Activated naive CD4-positive, alpha-beta T cell treated with anti-CD3 and anti-CD28 coated beads for 36 hours (primary cell): Measurements from ENCODE around the gene PPP1R3D. TPM values are rescaled to one million over a fixed set of nuclear protein-coding genes. Genes with fewer than 3 reads are reported as not detected.

Source experiments
- CTCF ChIA-PET: fragments of 350-600 bp; sonication (Branson Sonifier 250); formaldehyde crosslinking; loops from one replicate; lab custom pipeline; 2021; ENCODE audit warnings: antibody characterized with exemption; lab: Charles Lee
- DNase-seq: peaks from one replicate; pipeline ENCODE4 v3.0.0-alpha.2; 2020
- H3K27ac Mint-ChIP-seq: one replicate; pipeline ENCODE4 v1.8.0; 2021; ENCODE audit warnings: mild to moderate bottlenecking, mixed read lengths
- H3K27me3 Mint-ChIP-seq: one replicate; pipeline ENCODE4 v1.8.0; 2021; ENCODE audit warnings: low read depth, mixed read lengths
- H3K36me3 Mint-ChIP-seq: one replicate; pipeline ENCODE4 v1.8.0; 2021; ENCODE audit warnings: low read depth, mixed read lengths
- H3K4me1 Mint-ChIP-seq: one replicate; pipeline ENCODE4 v1.8.0; 2021; ENCODE audit warnings: low read depth, mixed read lengths
- H3K4me3 Mint-ChIP-seq: one replicate; pipeline ENCODE4 v1.8.0; 2021; ENCODE audit warnings: mild to moderate bottlenecking, moderate library complexity, mixed read lengths
- H3K9me3 Mint-ChIP-seq: one replicate; pipeline ENCODE4 v1.8.0; 2021; ENCODE audit warnings: mixed read lengths
- intact Hi-C: fragments of 100-400 bp; cut with micrococcal nuclease; formaldehyde crosslinking; loops from one replicate; pipeline ENCODE4 v1.15.1; 2023
- total RNA-seq, 2 experiments: library from RNA; stranded (reverse); gene quantifications; one replicate each; pipeline ENCODE4 v1.2.3, GENCODE V29; 2021

The PPP1R3D gene, protein sequence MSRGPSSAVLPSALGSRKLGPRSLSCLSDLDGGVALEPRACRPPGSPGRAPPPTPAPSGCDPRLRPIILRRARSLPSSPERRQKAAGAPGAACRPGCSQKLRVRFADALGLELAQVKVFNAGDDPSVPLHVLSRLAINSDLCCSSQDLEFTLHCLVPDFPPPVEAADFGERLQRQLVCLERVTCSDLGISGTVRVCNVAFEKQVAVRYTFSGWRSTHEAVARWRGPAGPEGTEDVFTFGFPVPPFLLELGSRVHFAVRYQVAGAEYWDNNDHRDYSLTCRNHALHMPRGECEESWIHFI
- 1 to 10 TPM; 3.9 to 4.1 TPM for total RNA-seq

DNA sequence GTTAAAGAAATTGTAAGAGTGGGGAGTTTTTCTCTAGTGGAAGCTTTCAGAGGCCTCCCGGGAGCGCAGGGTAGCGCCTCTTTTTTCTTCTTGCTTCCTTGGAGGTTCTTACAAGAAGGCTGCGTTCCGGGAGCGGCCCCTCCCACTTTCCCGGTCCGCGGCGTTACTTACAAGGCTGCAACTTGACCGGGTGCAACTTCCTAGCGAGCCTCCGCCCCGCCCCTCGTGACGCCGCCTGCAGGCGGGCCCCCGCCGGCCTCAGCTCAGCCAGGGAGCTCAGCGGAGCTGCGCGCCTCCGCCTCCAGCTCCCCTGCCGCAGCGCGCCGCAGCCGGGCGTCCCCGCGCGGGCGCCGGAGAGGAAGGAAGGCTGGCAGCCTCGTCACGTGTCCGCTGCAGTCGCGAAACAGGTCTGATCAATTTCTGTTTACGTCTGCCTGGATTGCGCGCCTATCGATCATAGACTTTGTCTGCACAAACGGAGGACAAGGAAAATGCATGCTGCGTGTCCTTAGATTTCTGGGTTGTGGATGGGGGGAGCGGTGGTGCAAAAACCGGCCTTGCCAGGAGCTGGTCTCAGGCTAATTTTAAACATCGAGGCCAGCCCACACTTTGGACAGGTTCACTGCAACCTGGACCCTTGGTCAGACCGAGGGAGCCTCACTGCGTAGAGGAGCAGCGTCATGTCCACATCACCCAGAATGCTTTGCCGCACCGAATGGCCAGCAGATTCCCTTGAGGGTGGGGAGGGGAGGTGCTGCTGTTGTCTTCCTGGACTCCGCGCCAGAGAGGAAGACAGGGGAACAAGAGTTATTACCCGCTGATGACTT is at the start of gene PPP1R3D, which contains the start of gene FAM217B:
PPP1R3D (minus strand) TSS at position 177 of the 827 bp plus-strand sequence. CDS start 374 bp downstream, outside the sequence.
FAM217B (plus strand) TSS at position 261 of the 827 bp plus-strand sequence. CDS start 3,555 bp downstream, outside the sequence.
- Mint-ChIP-seq H3K9me3 (peaks cover 2% of the 10 kb centered on the region), H3K27ac (peak within 1 kb of the TSS; percentile 97), H3K4me1 (peaks cover 35% of the 10 kb centered on the region), H3K27me3 (no peaks in the 10 kb centered on the region), H3K4me3 (peak within 1 kb of the TSS; percentile 92), H3K36me3 (peaks cover 21% of the 10 kb centered on the region)
- CTCF ChIA-PET: interaction anchor here (1.2 to 1.8 kb wide), 5 partner anchors 8 to 117 kb away, joined by 4 to 7 read pairs (median 4); no protein-coding TSS in a partner anchor
- peak; percentile 93 for DNase-seq
- intact Hi-C loops: loop anchor here (1.0 to 5.0 kb wide), 2 partner anchors 9 to 1633 kb away; partner anchors contain the start of gene RAB22A

DNA sequence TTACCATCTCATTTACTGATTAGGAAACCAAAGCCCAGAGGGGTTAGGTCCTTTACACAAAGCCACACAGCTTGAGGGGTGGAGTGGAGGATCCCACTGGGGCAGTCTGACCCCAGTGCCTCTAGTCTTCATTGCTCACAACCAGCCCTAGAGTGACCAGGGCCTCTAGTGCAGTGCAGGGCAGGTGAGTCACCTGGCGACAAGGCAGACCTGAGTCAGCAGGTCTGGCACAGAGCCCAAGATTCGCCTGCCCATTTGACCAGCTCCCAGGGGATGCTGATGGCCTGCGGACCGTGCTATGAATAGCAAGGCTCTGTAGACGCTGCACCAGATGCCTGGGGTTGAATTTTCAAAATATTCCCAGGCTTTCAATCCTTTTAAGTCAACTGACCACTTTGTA is 48.0 kb upstream of the PPP1R3D start:
- H3K9me3 Mint-ChIP-seq: no peaks in the 10 kb centered on the region
- CTCF ChIA-PET: no interaction called here
- peaks cover 2% of the 10 kb centered on the region for H3K36me3 Mint-ChIP-seq
- intact Hi-C loops: no loop called here
- H3K27ac Mint-ChIP-seq: no peak overlapping the region
- no peak overlapping the region for H3K4me3 Mint-ChIP-seq
- no peaks in the 10 kb centered on the region for H3K4me1 Mint-ChIP-seq
- DNase-seq: no peak
- H3K27me3 Mint-ChIP-seq: no peaks in the 10 kb centered on the region

GRCh38 chr20:59987135-59987534 is 47.0 kb upstream of the PPP1R3D start:
- no peaks in the 10 kb centered on the region for H3K9me3 Mint-ChIP-seq
- no peaks in the 10 kb centered on the region for H3K27me3 Mint-ChIP-seq
- CTCF ChIA-PET: interaction anchor here (0.6 kb wide), 1 partner anchor 37 kb away, joined by 3 read pairs; no protein-coding TSS in a partner anchor
- no peak for DNase-seq
- intact Hi-C loops: no loop called here
- no peak overlapping the region for H3K4me3 Mint-ChIP-seq
- peaks cover 2% of the 10 kb centered on the region for H3K36me3 Mint-ChIP-seq
- no peak overlapping the region for H3K27ac Mint-ChIP-seq
- no peaks in the 10 kb centered on the region for H3K4me1 Mint-ChIP-seq

GRCh38 chr20:59985864-59986263 is 45.8 kb upstream of the PPP1R3D start:
- Mint-ChIP-seq H3K27me3 (no peaks in the 10 kb centered on the region), H3K27ac (no peak overlapping the region), H3K4me1 (no peaks in the 10 kb centered on the region), H3K9me3 (no peaks in the 10 kb centered on the region), H3K36me3 (peaks cover 2% of the 10 kb centered on the region), H3K4me3 (no peak overlapping the region)
- intact Hi-C loops: no loop called here
- DNase-seq: peak; percentile 30
- CTCF ChIA-PET: no interaction called here

- no peaks in the 10 kb centered on the region for H3K27me3 Mint-ChIP-seq
- no peak overlapping the region for H3K27ac Mint-ChIP-seq
- no peaks in the 10 kb centered on the region for H3K4me1 Mint-ChIP-seq
- H3K36me3 Mint-ChIP-seq: peaks cover 2% of the 10 kb centered on the region
- no peak for DNase-seq
- H3K9me3 Mint-ChIP-seq: no peaks in the 10 kb centered on the region
- H3K4me3 Mint-ChIP-seq: no peak overlapping the region
- intact Hi-C loops: no loop called here
- CTCF ChIA-PET: no interaction called here
Measured at GRCh38 chr20:59985164-59985563, 45.1 kb upstream of the PPP1R3D start.

DNA sequence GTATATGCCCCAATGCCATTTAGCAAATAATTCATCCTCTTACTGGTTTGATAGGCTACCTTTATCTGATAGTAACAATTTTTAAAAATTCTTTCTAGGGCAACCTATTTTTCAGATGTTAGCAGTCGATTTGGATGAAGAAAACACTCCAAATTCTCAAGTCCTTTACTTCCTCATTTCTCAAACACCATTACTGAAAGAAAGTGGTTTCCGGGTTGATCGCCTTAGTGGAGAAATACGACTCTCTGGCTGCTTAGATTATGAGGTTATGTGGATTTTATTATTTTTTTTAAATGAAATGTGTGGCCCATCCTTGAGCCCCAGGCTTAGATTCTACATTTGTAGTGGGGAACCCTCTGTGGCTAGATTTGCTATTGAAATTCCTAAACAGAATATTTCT is 44.4 kb upstream of the PPP1R3D start:
- intact Hi-C loops: no loop called here
- Mint-ChIP-seq H3K4me1 (no peaks in the 10 kb centered on the region), H3K27me3 (no peaks in the 10 kb centered on the region), H3K27ac (no peak overlapping the region), H3K4me3 (no peak overlapping the region), H3K9me3 (no peaks in the 10 kb centered on the region), H3K36me3 (peaks cover 2% of the 10 kb centered on the region)
- CTCF ChIA-PET: no interaction called here
- DNase-seq: no peak

- no peak overlapping the region for H3K27ac Mint-ChIP-seq
- no peak overlapping the region for H3K4me3 Mint-ChIP-seq
- peaks cover 2% of the 10 kb centered on the region for H3K36me3 Mint-ChIP-seq
- H3K4me1 Mint-ChIP-seq: no peaks in the 10 kb centered on the region
- CTCF ChIA-PET: no interaction called here
- intact Hi-C loops: no loop called here
- no peak for DNase-seq
- H3K9me3 Mint-ChIP-seq: no peaks in the 10 kb centered on the region
- no peaks in the 10 kb centered on the region for H3K27me3 Mint-ChIP-seq
Measured at GRCh38 chr20:59983076-59983475, 43.0 kb upstream of the PPP1R3D start.

DNA sequence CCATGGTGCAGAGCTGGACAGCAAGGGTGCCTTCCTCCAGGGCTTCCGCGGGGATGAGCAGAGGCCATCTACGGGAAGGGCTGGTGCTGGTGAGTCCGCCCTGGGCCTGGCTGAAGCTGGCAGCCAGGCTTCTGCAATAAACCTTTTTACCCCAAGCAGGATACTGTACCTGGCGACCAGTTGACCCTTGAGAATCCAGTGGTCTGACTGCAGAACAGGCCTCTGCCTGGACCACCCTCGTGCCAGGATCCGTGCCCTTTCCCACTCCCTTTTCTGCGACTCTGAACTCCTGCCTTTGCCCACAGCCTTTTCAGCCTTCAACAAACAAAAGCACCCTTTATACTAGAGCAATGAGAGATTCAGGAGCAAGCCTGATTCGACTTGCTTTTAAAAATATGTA is 37.0 kb upstream of the PPP1R3D start:
- Mint-ChIP-seq H3K36me3 (no peaks in the 10 kb centered on the region), H3K9me3 (no peaks in the 10 kb centered on the region), H3K27me3 (no peaks in the 10 kb centered on the region), H3K27ac (no peak overlapping the region), H3K4me3 (no peak overlapping the region), H3K4me1 (no peaks in the 10 kb centered on the region)
- DNase-seq: no peak
- CTCF ChIA-PET: no interaction called here
- intact Hi-C loops: no loop called here

GRCh38 chr20:59976156-59976782 is 36.2 kb upstream of the PPP1R3D start:
- Mint-ChIP-seq H3K4me1 (no peaks in the 10 kb centered on the region), H3K27ac (no peak overlapping the region), H3K36me3 (no peaks in the 10 kb centered on the region), H3K27me3 (no peaks in the 10 kb centered on the region), H3K4me3 (no peak overlapping the region), H3K9me3 (no peaks in the 10 kb centered on the region)
- CTCF ChIA-PET: interaction anchor here (0.6 kb wide), 1 partner anchor 129 kb away, joined by 3 read pairs; no protein-coding TSS in a partner anchor
- no peak for DNase-seq
- intact Hi-C loops: no loop called here

DNA sequence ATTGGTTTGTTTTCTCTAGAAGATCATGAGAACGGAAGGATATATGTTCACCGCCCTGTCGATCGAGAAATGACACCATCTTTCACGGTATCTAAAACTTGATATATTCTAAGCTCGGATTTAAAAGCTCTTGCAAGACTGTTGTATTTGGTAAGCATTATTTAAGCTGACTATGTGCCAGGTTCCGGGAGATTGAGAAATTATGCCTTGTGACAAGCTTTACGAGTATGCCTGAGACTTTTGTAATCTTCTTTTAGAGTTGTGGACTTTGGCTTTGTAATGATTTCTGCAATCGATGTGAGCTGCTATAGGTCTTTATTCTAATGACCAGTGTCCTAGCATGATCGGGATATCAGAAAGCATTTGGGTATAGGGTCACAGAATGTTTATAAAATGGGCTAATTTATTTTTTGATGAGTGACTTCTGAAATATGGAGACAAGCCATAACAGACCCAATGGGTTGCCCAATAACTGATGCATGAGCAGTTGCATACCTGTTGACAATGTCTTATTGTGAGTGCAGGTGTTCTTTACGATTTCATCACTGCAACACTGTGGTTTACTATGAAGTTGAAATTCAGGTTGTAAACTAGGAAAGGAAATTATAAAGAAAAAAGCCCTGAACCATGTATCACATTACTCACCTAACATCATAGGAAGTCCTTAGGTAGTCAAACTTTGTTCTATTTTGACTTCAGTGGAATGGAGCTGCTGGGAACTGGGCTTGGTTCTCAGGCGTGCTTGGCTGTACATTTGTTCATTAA is 32.1 kb upstream of the PPP1R3D start:
- H3K9me3 Mint-ChIP-seq: no peaks in the 10 kb centered on the region
- no peak overlapping the region for H3K27ac Mint-ChIP-seq
- H3K36me3 Mint-ChIP-seq: no peaks in the 10 kb centered on the region
- CTCF ChIA-PET: no interaction called here
- no peak for DNase-seq
- H3K4me1 Mint-ChIP-seq: no peaks in the 10 kb centered on the region
- intact Hi-C loops: no loop called here
- H3K27me3 Mint-ChIP-seq: no peaks in the 10 kb centered on the region
- no peak overlapping the region for H3K4me3 Mint-ChIP-seq

GRCh38 chr20:59971428-59971827 is 31.3 kb upstream of the PPP1R3D start:
- H3K27me3 Mint-ChIP-seq: no peaks in the 10 kb centered on the region
- CTCF ChIA-PET: no interaction called here
- H3K4me3 Mint-ChIP-seq: no peak overlapping the region
- no peak for DNase-seq
- H3K27ac Mint-ChIP-seq: no peak overlapping the region
- no peaks in the 10 kb centered on the region for H3K4me1 Mint-ChIP-seq
- no peaks in the 10 kb centered on the region for H3K9me3 Mint-ChIP-seq
- no peaks in the 10 kb centered on the region for H3K36me3 Mint-ChIP-seq
- intact Hi-C loops: no loop called here

DNA sequence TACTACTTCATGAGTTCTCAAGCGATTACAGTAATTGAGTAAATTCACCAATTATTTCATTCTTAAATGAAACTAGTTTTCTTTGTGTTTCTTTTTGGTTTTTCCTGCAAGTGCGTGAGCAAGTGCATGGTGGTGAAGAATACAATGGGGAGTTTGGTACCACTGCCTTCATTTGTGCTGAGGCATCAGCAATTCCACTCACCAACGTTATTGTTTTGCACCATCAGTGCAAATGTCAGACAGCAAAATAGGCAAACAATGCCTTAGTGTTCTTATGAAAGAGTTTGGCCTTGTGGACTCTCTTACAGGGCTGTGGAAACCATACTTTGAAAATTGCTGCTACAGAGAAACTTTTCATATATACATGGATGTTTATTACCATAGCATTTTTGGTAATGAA is 26.3 kb upstream of the PPP1R3D start:
- intact Hi-C loops: no loop called here
- no peak overlapping the region for H3K27ac Mint-ChIP-seq
- H3K36me3 Mint-ChIP-seq: peaks cover 2% of the 10 kb centered on the region
- H3K4me1 Mint-ChIP-seq: no peaks in the 10 kb centered on the region
- no peak for DNase-seq
- H3K9me3 Mint-ChIP-seq: no peaks in the 10 kb centered on the region
- CTCF ChIA-PET: no interaction called here
- H3K27me3 Mint-ChIP-seq: no peaks in the 10 kb centered on the region
- no peak overlapping the region for H3K4me3 Mint-ChIP-seq
